Measurements from ENCODE around the gene NELFCD.
"Not testable (repeated sequence)": the region's sequence is repeated elsewhere in the genome, so short reads cannot be mapped to it uniquely, and the experiment has no call there.

NELFCD gene

DNA sequence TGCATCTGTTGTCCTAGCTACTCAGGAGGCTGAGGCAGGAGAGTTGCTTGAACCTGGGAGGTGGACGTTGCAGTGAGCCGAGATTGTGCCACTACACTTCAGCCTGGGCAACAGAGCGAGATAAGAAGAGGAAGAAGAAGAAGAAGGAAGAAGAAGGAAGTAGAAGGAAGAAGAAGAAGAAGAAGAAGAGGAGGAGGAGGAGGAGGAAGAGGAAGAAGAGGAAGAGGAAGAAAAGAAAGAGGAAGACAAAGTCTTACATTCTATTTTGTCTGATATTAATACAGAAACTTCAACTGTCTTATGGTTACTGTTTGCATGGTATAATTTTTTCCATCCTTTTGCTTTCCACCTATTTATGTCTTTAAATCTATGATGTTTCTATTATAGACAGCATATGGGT lies 7.2 kb upstream of the NELFCD start:
- no peak for DNase-seq (ENCODE audit: low read depth)

DNA sequence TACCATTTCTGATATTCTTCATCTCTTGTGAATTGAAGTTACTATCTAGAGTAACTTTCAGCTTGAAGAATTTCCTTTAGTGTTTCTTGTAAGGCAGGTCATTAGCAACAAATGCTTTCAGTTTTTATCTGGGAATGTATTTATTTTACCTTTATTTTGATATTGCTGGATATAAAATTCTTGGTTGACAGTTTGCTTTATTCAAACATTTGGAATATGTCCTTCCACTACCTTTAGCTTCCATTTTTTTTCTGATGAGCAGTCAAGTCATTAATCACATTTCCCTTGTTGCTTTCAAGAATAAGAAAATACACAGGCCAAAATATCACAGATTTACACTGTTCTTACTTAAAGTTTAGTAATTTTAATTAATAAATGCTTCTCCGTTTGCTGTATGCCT lies 5.7 kb upstream of the NELFCD start:
- DNase-seq (ENCODE audit: low read depth): no peak

DNA sequence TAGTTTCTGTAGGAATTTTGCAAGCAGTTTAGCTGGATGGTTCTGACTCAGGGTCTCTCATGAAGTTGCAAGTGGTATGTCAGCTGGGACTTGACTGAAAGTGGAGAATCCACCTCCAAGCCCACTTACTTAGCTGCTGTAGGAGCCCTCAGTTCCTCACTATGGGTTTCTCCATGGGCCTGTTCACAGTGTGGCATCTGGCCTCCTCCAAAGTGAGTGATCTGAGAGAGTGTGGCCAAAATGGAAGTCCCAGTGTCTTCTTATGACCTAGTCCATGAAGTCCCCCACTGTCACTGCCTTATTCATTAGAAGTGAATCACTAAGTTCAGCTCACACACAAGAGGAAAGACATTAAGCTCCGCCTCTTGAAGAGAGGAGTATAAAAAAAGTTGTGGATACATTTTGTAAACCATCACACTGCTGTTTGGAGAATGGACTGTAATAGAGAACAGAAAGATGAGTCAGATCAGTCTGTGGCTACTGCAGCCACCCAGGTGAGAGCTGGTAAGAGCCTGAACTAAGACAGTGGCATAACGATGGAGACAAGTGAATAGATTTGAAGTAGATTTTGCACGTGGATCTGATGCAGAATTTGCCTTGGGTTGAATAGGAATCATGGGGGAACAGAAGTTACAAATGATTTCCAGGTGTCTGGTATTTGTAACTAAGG lies 4.9 kb upstream of the NELFCD start:
- DNase-seq (ENCODE audit: low read depth): no peak

DNA sequence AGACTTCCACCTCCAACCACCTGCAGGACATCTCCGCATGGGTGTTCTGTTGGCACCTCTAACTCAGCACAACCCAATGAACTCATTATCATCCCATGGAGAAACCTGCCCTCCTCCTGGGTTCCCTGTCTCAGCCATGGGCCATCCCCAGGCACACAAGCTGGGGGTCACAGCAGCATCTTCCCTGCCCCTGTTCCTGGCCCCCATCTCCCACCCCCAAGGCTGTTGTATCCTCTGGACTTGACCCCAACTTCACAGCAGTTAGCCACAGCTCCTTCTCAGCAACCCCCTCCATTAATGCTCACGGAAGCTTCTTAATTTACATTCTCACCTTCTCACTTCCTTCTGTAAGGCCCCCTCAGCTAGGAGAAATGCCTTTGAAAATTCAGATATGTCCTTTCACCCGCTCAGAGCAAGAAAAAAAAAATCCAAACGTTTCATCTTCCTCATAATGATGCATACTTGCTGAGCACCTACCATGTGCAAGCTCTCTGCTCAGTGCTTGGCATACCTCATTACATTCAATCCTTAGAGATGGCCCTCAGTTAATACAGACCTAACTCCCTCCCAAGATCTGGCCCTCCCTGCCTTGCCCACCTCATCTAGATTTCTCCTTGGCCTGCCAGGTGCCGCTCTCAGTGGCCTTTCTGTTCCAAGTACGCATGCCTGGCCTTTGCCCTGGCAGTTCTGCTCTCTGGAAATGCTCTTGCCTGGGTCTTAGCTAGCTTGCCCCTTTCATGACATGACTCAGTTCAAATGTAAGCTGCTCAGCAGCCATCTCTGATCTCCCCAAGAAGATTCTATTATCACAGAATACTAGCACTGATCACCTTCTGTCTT lies 2.5 kb upstream of the NELFCD start:
- DNase-seq (ENCODE audit: low read depth): no peak

DNA sequence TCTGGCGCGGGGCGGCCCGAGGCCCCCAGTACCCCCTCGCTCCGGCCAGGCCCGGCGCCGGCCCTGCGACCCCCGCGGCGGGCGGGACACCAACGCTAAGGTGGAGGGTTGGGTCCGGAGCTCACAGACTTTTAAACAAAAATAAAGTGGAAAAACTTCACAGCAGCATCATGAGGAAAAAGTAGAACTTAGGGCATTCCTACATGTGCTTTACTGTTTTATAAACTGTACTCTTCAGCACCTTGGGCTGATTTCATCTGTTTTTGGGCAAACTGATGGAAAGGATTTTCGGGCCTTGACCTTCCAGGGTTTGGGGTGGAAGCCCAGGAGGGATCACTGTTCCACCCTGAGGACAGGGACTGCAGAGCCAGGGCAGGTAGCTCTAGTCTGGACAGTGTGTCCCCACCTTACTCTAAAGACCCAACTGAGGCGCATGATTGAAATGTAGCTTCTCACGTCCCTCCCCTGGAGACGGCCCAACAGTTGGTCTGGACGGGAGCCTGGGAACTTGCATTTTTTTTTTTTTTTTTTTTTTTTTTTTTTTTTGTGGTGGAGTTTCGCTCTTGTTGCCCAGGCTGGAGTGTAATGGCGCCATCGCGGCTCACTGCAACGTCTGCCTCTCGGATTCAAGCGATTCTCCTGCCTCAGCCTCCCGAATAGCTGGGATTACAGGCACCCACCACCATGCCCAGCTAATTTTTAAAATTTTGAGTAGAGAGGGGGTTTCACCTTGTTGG lies 740 bp downstream of the NELFCD start:
- no peak for DNase-seq (ENCODE audit: low read depth)

DNA sequence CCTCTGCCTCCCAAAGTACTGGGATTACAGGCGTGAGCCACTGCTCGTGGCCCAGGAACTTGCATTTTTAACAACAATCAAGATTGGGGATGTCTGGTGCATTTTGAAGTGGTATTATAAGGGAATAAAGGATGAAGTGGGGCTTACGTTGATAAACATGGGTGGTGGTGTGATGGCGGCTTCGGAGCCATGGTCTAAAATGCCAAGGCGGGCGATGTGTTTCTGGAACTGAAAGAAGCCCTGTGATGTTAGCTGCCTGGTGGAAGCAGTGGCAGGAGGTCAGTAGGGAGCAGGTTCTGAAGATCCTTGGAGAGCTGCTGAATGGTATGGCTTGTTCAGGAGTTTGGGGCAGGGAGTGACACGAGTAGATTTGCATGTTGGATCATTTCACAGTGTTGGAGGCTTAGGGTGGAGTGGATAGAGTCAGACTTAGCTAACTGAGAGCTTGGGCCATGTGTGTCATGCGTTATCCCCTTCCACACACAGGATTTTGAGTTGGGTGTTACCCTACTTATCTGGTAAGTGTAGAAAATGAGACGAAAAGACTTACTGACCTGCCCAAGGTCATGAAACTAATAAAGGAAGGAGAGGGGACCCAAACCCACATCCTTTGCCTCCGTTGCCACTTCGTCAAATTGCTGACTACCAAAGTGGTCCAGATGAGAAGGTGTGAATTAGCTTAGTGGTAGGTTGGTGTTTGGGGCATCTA lies 1.5 kb downstream of the NELFCD start:
- DNase-seq (ENCODE audit: low read depth): no peak

DNA sequence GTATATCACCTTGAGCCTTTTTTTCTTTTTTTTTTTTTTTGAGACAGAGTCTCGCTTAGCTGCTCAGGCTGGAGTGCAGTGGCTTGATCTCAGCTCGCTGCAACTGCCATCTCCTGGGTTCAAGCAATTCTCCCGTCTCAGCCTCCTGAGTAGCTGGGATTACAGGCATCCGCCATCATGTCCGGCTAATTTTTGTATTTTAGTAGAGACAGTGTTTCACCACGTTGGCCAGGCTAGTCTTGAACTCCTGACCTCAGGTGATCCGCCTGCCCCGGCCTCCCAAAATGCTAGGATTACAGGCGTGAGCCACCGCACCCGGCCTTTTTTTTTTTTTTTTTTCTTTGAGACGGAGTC lies 2.0 kb downstream of the NELFCD start:
- not testable (repeated sequence) for DNase-seq (ENCODE audit: low read depth)

DNA sequence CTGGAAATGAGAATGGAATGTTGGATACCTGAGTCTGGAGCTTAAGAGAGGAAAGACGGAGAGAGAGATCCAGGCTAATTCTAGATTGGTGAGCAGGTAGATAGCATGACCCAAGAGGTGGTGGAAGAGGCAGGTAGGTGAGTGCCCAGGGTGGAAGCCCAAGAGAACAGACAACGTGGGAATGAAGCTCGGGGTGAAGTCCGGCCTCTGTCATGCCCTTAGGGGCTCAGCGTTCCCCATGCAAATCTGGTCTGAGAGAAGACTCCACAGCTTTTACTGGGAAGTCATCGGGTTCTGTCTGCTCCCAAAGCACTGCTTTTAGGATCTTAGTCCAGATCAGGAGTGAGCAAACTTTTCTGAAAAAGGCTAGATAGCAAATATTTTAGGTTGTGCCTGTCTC lies 3.6 kb downstream of the NELFCD start:
- DNase-seq (ENCODE audit: low read depth): no peak

DNA sequence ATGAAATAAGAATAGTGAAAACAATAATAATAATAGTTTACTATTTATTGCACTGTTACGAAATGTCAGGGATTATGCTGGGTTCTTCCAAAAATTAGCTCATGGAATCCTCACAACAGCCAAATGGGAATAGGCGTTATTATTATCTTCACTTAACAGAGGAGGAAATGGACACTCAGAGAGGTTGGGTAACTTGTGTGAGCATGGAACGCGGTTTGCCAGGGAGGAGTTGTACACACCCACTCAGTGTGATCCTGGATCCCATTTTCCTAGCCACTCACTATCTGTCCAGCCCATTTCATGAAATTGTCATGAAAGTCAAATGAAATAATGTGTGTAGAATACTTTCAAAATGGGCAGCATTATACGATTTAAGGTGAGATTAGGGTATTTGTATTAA lies 4.6 kb downstream of the NELFCD start:
- no peak for DNase-seq (ENCODE audit: low read depth)

DNA sequence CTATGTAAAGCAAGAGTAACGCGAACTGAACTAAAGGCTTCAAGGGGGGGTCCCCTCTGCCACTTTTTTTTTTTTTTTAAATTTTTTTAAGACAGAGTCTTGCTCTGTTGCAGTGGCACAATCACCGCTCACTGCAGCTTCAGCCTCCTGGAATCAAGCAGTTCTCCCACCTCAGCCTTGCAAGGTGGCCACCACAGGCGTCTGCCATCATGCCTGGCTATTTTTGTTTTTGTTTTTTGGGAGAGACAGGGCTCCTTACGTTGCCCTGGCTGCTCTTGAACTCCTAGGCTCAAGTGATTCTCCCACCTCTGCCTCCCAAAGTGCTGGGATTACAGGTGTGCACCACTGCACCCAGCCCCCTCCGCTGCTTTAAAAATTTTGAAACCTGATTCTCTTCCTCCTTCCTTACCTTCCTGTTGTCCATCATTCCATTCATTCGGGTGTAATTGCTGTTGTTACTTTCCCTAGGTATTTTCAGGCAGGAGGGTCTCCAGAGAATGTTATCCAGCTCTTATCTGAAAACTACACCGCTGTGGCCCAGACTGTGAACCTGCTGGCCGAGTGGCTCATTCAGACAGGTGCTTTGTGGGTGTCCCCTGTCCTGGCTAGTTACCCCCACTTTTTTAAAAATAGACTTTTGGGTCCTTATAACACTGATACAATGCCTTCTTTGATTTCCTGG lies 5.4 kb downstream of the NELFCD start:
- DNase-seq (ENCODE audit: low read depth): no peak

DNA sequence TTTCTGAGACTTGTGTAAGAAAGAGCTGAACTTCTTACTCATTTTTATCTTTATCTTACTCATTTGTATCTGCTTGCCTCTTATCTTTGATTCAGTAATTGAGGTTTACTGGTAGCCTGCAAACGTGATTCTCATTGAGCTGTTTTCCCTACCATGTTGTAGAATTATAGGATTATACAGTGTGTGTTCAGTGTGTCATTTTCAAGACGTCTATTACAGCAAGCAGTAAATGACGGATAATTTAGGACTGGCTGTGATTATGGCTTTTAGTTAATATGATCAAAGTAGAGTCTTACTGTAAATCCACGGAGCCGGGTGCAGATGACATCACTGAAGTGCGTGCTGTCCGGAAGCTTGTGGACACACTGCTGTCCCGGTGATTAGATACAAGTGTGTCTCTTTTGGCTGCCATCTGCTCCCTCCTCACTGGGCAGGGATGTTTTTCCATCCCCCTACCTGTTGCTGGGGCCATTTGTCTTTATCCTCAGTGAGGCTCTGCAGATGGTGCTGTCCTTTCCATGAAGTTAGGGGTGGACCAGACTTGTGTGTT lies 6.0 kb downstream of the NELFCD start:
- DNase-seq (ENCODE audit: low read depth): no peak

DNA sequence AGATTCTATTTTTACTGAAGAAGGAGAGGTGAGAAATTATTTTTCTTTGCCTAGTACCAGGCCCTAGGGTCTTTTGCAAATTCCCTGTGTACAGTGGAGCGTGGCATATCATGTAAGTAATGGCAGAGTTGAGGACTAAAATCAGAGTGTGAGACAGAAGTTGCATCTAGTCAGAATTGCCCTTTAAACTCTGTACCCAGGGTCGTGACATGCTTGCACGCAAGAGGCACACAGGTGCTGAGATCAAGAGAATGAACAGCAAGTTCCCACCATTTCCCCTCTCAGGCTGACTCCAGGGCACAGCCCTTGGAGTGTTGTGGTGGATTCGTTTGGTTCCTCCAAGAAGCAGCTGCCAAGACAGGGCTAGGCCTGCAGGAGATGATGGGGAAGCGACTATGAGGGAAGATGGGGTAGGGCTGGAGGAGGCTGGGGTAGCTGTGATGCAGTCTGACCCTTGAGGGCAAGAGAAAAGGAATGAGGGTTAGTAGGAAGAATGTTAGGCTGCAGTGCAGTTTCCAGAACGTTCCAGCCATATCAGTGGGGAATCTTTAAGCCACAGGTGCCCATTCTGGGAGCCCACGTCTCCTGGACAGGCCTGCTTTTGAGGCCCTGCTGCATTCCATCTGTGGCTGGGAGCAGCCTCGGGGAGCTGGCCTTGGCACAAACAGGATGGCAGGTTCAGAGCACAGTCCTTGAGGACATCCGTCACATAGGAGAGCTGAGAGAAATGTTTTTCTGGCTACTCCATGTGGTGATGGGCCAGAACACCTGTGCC lies 6.9 kb downstream of the NELFCD start:
- no peak for DNase-seq (ENCODE audit: low read depth)

DNA sequence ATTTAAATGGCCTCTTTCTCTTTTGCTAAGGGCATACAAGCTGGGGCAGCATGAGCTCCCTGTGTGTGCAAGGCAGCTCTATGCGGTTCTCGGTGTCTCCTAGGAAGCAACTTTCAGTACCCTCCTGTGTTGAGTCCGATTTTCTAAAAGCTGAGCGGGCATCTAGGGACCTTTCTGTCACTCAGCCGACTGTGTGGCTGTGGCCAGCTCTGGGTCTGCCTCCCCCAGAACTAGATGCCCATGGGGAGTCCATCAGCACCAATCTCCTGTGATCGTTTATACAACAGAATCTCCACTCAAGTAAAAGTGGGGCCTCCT lies 7.5 kb downstream of the NELFCD start:
- DNase-seq (ENCODE audit: low read depth): no peak

DNA sequence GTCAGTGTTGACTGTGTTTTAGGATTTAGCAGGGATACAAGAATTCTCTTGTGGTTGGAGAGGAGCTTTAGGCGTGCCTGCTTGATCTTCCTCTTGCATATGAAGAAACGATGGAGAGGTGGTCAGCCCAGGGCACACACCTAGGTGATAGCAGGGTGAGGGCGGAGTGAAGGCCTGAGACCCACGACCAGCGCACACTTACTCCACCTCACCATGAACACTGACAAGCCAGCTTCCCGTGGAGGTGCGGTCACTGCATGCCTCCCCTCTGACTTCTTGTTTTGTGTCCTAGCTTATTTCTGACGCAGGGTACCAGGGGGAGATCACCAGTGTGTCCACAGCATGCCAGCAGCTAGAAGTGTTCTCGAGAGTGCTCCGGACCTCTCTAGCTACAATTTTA lies 8.1 kb downstream of the NELFCD start:
- no peak for DNase-seq (ENCODE audit: low read depth)

DNA sequence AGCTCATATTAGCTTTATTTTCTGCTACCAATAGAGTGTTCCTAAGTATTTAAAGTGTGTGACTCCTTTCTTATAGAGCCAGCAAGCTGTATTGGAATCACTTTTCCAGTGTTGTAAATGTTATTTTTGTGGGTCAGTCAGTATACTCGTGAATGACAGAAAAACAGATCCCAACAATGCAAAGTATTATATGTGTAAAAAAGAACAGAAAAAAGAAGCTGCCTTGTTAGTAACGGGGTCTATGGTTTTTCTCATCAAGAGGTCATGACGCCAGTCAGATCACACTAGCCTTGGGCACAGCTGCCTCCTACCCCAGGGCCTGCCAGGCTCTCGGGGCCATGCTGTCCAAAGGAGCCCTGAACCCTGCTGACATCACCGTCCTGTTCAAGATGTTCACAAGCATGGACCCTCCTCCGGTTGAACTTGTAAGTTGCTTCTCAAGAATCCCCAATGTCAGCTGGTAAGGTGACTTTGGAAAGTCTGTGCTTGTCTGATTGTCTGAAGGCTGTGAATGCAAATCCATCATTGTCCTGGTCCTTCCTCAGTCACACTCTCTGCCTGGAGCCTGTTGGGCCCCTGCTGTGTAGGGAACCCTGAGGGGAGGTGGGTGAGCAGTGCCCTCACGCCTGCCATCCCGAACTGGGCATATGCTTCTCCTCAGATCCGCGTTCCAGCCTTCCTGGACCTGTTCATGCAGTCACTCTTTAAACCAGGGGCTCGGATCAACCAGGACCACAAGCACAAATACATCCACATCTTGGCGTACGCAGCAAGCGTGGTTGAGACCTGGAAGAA lies 9.8 kb downstream of the NELFCD start:
- no peak for DNase-seq (ENCODE audit: low read depth)

DNA sequence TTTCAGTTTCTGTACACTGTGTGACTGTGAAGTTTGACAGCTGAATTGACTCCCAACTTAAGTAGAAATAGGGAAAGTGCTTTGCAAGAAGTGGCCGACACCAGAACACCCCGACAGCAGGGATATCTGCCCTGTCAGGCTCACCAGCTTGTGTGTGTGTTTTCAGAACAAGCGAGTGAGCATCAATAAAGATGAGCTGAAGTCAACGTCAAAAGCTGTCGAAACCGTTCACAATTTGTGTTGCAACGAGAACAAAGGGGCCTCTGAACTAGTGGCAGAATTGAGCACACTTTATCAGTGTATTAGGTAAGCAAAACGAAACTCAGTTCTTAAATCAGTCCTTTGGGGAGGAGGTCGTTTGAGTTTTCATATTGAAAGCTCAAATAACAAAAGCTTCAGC lies 10.7 kb downstream of the NELFCD start:
- DNase-seq (ENCODE audit: low read depth): no peak

DNA sequence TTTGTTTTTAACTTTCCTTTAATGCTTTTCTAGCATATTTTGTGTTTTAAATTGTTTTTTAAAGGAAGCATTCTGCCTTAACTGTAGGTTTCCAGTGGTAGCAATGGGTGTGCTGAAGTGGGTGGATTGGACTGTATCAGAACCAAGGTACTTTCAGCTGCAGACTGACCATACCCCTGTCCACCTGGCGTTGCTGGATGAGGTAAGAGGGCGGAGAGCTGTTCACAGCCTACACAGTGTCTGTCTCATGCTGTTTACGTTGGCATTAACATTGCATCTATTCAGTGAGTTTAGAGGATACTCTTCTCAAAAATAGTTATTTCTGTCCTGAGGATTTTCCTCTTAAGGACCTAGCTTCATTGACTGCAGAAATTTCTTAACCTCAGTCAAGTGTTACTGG lies 11.9 kb downstream of the NELFCD start:
- no peak for DNase-seq (ENCODE audit: low read depth)

DNA sequence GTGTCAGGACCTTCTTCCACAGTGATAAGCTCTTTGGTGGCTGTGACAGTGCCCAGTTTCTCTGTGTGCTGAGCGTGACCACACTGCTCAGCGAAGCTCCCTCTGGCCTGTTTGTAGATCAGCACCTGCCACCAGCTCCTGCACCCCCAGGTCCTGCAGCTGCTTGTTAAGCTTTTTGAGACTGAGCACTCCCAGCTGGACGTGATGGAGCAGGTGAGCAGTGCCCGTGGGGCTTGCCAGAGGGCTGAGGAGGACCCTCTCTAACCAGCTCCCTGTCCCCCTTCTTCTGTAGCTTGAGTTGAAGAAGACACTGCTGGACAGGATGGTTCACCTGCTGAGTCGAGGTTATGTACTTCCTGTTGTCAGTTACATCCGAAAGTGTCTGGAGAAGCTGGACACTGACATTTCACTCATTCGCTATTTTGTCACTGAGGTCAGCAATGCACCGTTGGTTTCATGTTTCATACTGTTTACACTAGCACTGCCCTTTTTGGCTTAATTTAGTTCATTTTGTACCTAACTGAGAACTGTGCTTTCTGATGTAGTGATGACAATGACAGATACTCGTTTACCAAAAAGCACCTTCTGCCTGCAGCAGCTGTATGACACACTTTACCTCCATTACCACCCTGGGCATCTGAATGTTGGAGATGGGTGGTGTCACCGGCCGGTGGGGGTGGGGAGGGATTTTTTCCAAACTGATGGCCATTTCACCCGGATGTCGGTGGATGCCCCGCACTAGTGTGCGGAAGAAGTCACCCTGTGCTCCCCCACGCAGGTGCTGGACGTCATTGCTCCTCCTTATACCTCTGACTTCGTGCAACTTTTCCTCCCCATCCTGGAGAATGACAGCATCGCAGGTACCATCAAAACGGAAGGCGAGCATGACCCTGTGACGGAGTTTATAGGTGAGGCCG lies 12.5 kb downstream of the NELFCD start:
- no peak for DNase-seq (ENCODE audit: low read depth)
